Fibroblast of villous mesenchyme (primary cell): ENCODE results near the gene OSTM1. TPM values are rescaled to one million over a fixed set of nuclear protein-coding genes. Genes with fewer than 3 reads are reported as not detected.

ENCODE experiments used
- DNase-seq: peaks from one replicate; pipeline ENCODE4 v3.0.0-alpha.2; 2010; ENCODE audit warnings: low read depth
- H3K4me3 ChIP-seq: 2 replicates; pipeline ENCODE4 v1.5.1; 2011; ENCODE audit warnings: low read depth, mild to moderate bottlenecking, low read length
- CTCF ChIP-seq: IDR thresholded peaks from 2 replicates; pipeline ENCODE4 v1.5.1; 2012; ENCODE audit warnings: low read depth, mild to moderate bottlenecking, low read length; ENCODE audit not compliant: insufficient read depth
- total RNA-seq: library from RNA; depleted of rRNA; stranded (reverse); fragments of >200 nt; gene quantifications from 2 replicates; pipeline ENCODE4 v1.2.3, GENCODE V29; 2012

OSTM1 gene
- total RNA-seq, 1 donor: 43.2 TPM

GRCh38 chr6:108105571-108105970 is 31.0 kb upstream of the OSTM1 start:
- no peak for TF ChIP-seq CTCF
- no peak overlapping the region for H3K4me3 ChIP-seq

GRCh38 chr6:108102965-108103364 is 28.4 kb upstream of the OSTM1 start:
- TF ChIP-seq CTCF: no peak
- no peak for DNase-seq
- H3K4me3 ChIP-seq: no peak overlapping the region

More at GRCh38 chr6:108105571-108105970, 31.0 kb upstream of the OSTM1 start:
- DNase-seq: no peak

- DNase-seq: no peak
- TF ChIP-seq CTCF: no peak
- H3K4me3 ChIP-seq: no peak overlapping the region
These were observed 25.5 kb upstream of the OSTM1 start for GRCh38 chr6:108100003-108100402.

GRCh38 chr6:108097882-108098281 is 23.3 kb upstream of the OSTM1 start:
- H3K4me3 ChIP-seq: no peak overlapping the region
- DNase-seq: peak; percentile 42
- TF ChIP-seq CTCF: no peak

- TF ChIP-seq CTCF: no peak
These were observed 19.3 kb upstream of the OSTM1 start for GRCh38 chr6:108093781-108094300.

GRCh38 chr6:108091288-108091687 is 16.7 kb upstream of the OSTM1 start:
- no peak for TF ChIP-seq CTCF
- no peak for DNase-seq
- no peak overlapping the region for H3K4me3 ChIP-seq

More at GRCh38 chr6:108093781-108094300, 19.3 kb upstream of the OSTM1 start:
- no peak overlapping the region for H3K4me3 ChIP-seq
- no peak for DNase-seq

- peak; percentile 16 for DNase-seq
- TF ChIP-seq CTCF: no peak
- H3K4me3 ChIP-seq: no peak overlapping the region
These were observed 8.8 kb upstream of the OSTM1 start for GRCh38 chr6:108083349-108083748.
